ENCODE data around the gene CPLX4. TPM values are rescaled to one million over a fixed set of nuclear protein-coding genes. Genes with fewer than 3 reads are reported as not detected.

The CPLX4 gene
- total and polyA plus RNA-seq, 9 donors = not detected

GRCh38 chr18:59357928-59358327 is 39.5 kb upstream of the CPLX4 start:
- peak overlapping the region in 1 of 2 donors; percentile 84 for H3K27ac ChIP-seq
- TF ChIP-seq POLR2A (IDR thresholded peaks at IDR 0.05) (no peak), CTCF (IDR thresholded peaks at IDR 0.05) (no peak), EP300 (IDR thresholded peaks at IDR 0.05) (no peak)

GRCh38 chr18:59354731-59355130 is 36.3 kb upstream of the CPLX4 start:
- intact Hi-C loops (cut with DNase I) = no loop called here
- Histone ChIP-seq H3K36me3 (no peaks in the 10 kb centered on the region), H3K9me3 (no peaks in the 10 kb centered on the region), H3K4me1 (ENCODE audit: insufficient read depth) (no peaks in the 10 kb centered on the region), H3K27ac (no peak overlapping the region), H3K4me3 (no peak overlapping the region), H3K27me3 (no peaks in the 10 kb centered on the region)
- no peak for DNase-seq
- 87 to 89% (median 87%) methylated on average over 2 of the region's 2 CpGs for WGBS, 3 donors
- TF ChIP-seq CTCF (IDR thresholded peaks at IDR 0.05) (no peak), EP300 (IDR thresholded peaks at IDR 0.05) (no peak), POLR2A (IDR thresholded peaks at IDR 0.05) (no peak)

More at GRCh38 chr18:59357928-59358327, 39.5 kb upstream of the CPLX4 start:
- H3K4me3 ChIP-seq = no peak overlapping the region
- no peak for DNase-seq
- no peaks in the 10 kb centered on the region for H3K27me3 ChIP-seq
- no peaks in the 10 kb centered on the region for H3K9me3 ChIP-seq
- 2 to 4% (median 2%) methylated on average over 4 of the region's 4 CpGs for WGBS, 3 donors
- H3K36me3 ChIP-seq = no peaks in the 10 kb centered on the region
- intact Hi-C loops (cut with DNase I) = no loop called here
- H3K4me1 ChIP-seq (ENCODE audit: insufficient read depth) = no peaks in the 10 kb centered on the region

GRCh38 chr18:59353079-59353680 is 34.7 kb upstream of the CPLX4 start:
- Histone ChIP-seq H3K27me3 (no peaks in the 10 kb centered on the region), H3K9me3 (no peaks in the 10 kb centered on the region), H3K4me3 (no peak overlapping the region), H3K4me1 (ENCODE audit: insufficient read depth) (no peaks in the 10 kb centered on the region), H3K36me3 (no peaks in the 10 kb centered on the region), H3K27ac (no peak overlapping the region)
- intact Hi-C loops (cut with DNase I) = no loop called here
- 71 to 81% (median 74%) methylated on average over 4 of the region's 4 CpGs for WGBS, 3 donors
- no peak for TF ChIP-seq CTCF (IDR thresholded peaks at IDR 0.05)
- TF ChIP-seq POLR2A (IDR thresholded peaks at IDR 0.05) = no peak
- no peak for TF ChIP-seq EP300 (IDR thresholded peaks at IDR 0.05)
- DNase-seq = no peak

GRCh38 chr18:59352250-59352855 is 33.9 kb upstream of the CPLX4 start:
- Histone ChIP-seq H3K4me3 (no peak overlapping the region), H3K27ac (no peak overlapping the region), H3K9me3 (no peaks in the 10 kb centered on the region), H3K27me3 (no peaks in the 10 kb centered on the region), H3K4me1 (ENCODE audit: insufficient read depth) (no peaks in the 10 kb centered on the region), H3K36me3 (no peaks in the 10 kb centered on the region)
- intact Hi-C loops (cut with DNase I) = no loop called here
- no peak for DNase-seq
- TF ChIP-seq CTCF (IDR thresholded peaks at IDR 0.05) (no peak), EP300 (IDR thresholded peaks at IDR 0.05) (no peak), POLR2A (IDR thresholded peaks at IDR 0.05) (no peak)
- WGBS, 3 donors = 87 to 91% (median 88%) methylated on average over 3 of the region's 3 CpGs

Data from ovary (tissue), 9 donors.